Left ventricle myocardium inferior (tissue), 1 donor: ENCODE results near the gene HEXB. TPM values are rescaled to one million over a fixed set of nuclear protein-coding genes. Genes with fewer than 3 reads are reported as not detected.

Experiments
- DNase-seq: peaks from one replicate; pipeline ENCODE4 v3.0.0-alpha.2; 2020
- H3K27ac ChIP-seq: fragments of 200-600 bp; replicated peaks from 2 replicates; pipeline ENCODE4 v1.8.0; 2021
- H3K27me3 ChIP-seq: fragments of 200-600 bp; 2 replicates; pipeline ENCODE4 v1.8.0; 2021; ENCODE audit warnings: low read depth
- H3K36me3 ChIP-seq: fragments of 200-600 bp; 2 replicates; pipeline ENCODE4 v1.8.0; 2021
- H3K4me1 ChIP-seq: fragments of 200-600 bp; 2 replicates; pipeline ENCODE4 v1.8.0; 2021
- H3K4me3 ChIP-seq: fragments of 200-600 bp; 2 replicates; pipeline ENCODE4 v1.8.0; 2021; ENCODE audit warnings: mild to moderate bottlenecking, moderate library complexity
- H3K9me3 ChIP-seq: fragments of 200-600 bp; replicated peaks from 2 replicates; pipeline ENCODE4 v1.8.0; 2021
- CTCF ChIP-seq: fragments of 200-600 bp; IDR thresholded peaks from 2 replicates; pipeline ENCODE4 v1.8.0; 2021; ENCODE audit warnings: antibody characterized with exemption, mild to moderate bottlenecking, borderline replicate concordance
- intact Hi-C: fragments of 100-400 bp; cut with micrococcal nuclease; formaldehyde crosslinking; loops from one replicate; pipeline ENCODE4 v1.11.0; 2022
- total RNA-seq: library from RNA; stranded (reverse); fragmentation: NEBNext Ultra II Directional; extraction: Animal tissue kit (Norgen Biotek cat#: 25700); gene quantifications from one replicate; pipeline ENCODE4 v1.2.1, GENCODE V29; 2021
- donor health status: DM: no; HTN: yes; CAD: no; lungs with severe emphysema.

HEXB gene
- total RNA-seq, 1 donor from 2014 or later: 138 TPM

- H3K9me3 ChIP-seq: no peaks in the 10 kb centered on the region
- no peaks in the 10 kb centered on the region for H3K36me3 ChIP-seq
- DNase-seq: no peak
- peaks cover 6% of the 10 kb centered on the region for H3K4me1 ChIP-seq
- intact Hi-C loops: no loop called here
- TF ChIP-seq CTCF: no peak
- no peak overlapping the region for H3K27ac ChIP-seq
- H3K4me3 ChIP-seq: no peak overlapping the region
- H3K27me3 ChIP-seq: no peaks in the 10 kb centered on the region
Measured at GRCh38 chr5:74665273-74665672, 19.8 kb upstream of the HEXB start.

- no peak for TF ChIP-seq CTCF
- no peak for DNase-seq
- H3K36me3 ChIP-seq: no peaks in the 10 kb centered on the region
- H3K27me3 ChIP-seq: no peaks in the 10 kb centered on the region
- peaks cover 6% of the 10 kb centered on the region for H3K4me1 ChIP-seq
- no peak overlapping the region for H3K27ac ChIP-seq
- no peak overlapping the region for H3K4me3 ChIP-seq
- intact Hi-C loops: no loop called here
- no peaks in the 10 kb centered on the region for H3K9me3 ChIP-seq
Measured at GRCh38 chr5:74665816-74666215, 19.2 kb upstream of the HEXB start.

GRCh38 chr5:74667396-74667795 lies 17.6 kb upstream of the HEXB start:
- intact Hi-C loops: no loop called here
- Histone ChIP-seq H3K27me3 (no peaks in the 10 kb centered on the region), H3K9me3 (no peaks in the 10 kb centered on the region), H3K36me3 (no peaks in the 10 kb centered on the region), H3K27ac (no peak overlapping the region), H3K4me1 (peaks cover 13% of the 10 kb centered on the region), H3K4me3 (no peak overlapping the region)
- no peak for DNase-seq
- no peak for TF ChIP-seq CTCF

GRCh38 chr5:74669821-74670220 lies 15.2 kb upstream of the HEXB start:
- Histone ChIP-seq H3K4me3 (no peak overlapping the region), H3K4me1 (peaks cover 23% of the 10 kb centered on the region), H3K27me3 (no peaks in the 10 kb centered on the region), H3K9me3 (no peaks in the 10 kb centered on the region), H3K27ac (no peak overlapping the region), H3K36me3 (no peaks in the 10 kb centered on the region)
- no peak for DNase-seq
- intact Hi-C loops: no loop called here
- TF ChIP-seq CTCF: no peak

GRCh38 chr5:74670396-74671038 lies 14.5 kb upstream of the HEXB start:
- DNase-seq: no peak

More at GRCh38 chr5:74670396-74671038, 14.5 kb upstream of the HEXB start:
- peaks cover 21% of the 10 kb centered on the region for H3K4me1 ChIP-seq
- H3K27me3 ChIP-seq: no peaks in the 10 kb centered on the region
- H3K9me3 ChIP-seq: no peaks in the 10 kb centered on the region
- TF ChIP-seq CTCF: no peak
- no peaks in the 10 kb centered on the region for H3K36me3 ChIP-seq
- H3K4me3 ChIP-seq: no peak overlapping the region
- intact Hi-C loops: no loop called here
- no peak overlapping the region for H3K27ac ChIP-seq
